Measurements from ENCODE around the gene WDR43.

DNA sequence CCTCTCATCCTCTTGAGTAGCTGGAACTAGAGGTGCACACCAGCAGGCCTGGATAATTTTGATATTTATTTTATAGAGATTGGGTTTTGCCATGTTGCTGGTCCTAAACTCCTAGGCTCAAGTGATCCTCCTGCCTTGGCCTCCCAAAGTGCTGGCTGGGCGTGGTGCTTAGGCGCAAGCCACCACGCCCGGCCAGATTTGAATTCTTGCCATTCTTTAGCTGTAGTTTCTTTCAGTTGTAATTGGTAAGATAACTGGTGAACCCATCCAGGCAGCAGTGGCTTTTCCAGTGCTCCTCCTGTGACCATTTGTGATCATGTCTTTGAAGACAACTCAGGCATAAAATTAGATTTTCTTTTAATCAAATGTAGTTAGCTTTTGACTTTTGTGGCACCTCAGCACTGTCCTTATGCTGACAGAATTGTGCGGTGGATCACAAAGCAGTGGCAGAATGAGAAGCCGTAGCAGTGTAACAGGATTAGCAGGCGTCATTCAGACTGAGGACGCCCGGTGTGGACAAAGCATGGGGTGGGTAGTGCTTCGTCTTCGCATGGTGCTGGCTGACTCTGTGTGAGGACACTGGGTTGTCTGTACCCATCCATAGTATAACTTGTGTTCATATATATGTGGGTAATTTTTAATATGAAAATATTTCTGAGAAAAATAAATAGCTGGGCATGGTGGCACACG lies 56.6 kb downstream of the WDR43 start:
- TF ChIP-seq CTCF (IDR thresholded peaks at IDR 0.05) (no peak), ELF4 (CRISPR knock-in tag; IDR thresholded peaks at IDR 0.05; ENCODE audit: low read depth) (no peak), E2F4 (CRISPR knock-in tag; IDR thresholded peaks at IDR 0.05; ENCODE audit: borderline replicate concordance, low read depth) (no peak), ZNF232 (CRISPR knock-in tag; IDR thresholded peaks at IDR 0.05) (no peak), ZNF263 (CRISPR knock-in tag; IDR thresholded peaks at IDR 0.05; ENCODE audit: low read depth) (no peak), MAX (CRISPR knock-in tag; IDR thresholded peaks at IDR 0.05) (no peak), CBFB (CRISPR knock-in tag; IDR thresholded peaks at IDR 0.05; ENCODE audit: low read depth) (no peak), E2F5 (CRISPR knock-in tag; IDR thresholded peaks at IDR 0.05) (no peak), ESRRA (CRISPR knock-in tag; IDR thresholded peaks at IDR 0.05; ENCODE audit: borderline replicate concordance) (no peak), ZNF416 (CRISPR knock-in tag; IDR thresholded peaks at IDR 0.05) (no peak)

Data from WTC11 (cell line).